D721Med (cell line): ENCODE data around the gene TMEM116.

ENCODE experiments used
- DNase-seq: peaks from one replicate; pipeline ENCODE4 v3.0.0; 2011; ENCODE audit warnings: low spot score; ENCODE audit not compliant: insufficient read length
- FAIRE-seq: peaks from 2 replicates; lab custom pipeline; 2011; peaks lifted over from hg19 to GRCh38; lab: Jason Lieb, UNC
- TF ChIP-seq, protein P1 (sequence below): IDR thresholded peaks from 2 replicates; pipeline ENCODE4 v1.5.1; 2012; ENCODE audit warnings: mild to moderate bottlenecking, control low read depth; ENCODE audit not compliant: insufficient read depth; ENCODE audit errors: missing control alignments

The TMEM116 gene

DNA sequence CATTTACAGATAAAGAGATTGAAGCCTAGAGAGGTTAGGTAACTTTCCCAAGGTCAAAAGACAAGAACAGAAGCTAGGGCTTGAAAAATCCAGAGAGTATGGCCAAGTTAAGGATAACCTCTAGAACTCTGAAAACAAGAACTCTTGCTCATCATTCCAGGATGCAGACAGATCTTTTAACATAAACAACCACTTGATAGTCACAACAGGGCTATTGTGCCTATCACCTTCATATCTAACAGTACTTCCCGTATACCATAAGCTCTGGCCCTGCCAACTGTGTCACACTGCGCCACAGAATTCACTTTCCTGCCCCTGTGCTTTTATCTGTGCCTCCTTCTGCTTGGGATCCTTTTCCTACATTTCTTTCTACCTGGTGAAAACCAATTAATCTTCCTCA is 18.5 kb upstream of the TMEM116 start:
- TF ChIP-seq, protein P1, sequence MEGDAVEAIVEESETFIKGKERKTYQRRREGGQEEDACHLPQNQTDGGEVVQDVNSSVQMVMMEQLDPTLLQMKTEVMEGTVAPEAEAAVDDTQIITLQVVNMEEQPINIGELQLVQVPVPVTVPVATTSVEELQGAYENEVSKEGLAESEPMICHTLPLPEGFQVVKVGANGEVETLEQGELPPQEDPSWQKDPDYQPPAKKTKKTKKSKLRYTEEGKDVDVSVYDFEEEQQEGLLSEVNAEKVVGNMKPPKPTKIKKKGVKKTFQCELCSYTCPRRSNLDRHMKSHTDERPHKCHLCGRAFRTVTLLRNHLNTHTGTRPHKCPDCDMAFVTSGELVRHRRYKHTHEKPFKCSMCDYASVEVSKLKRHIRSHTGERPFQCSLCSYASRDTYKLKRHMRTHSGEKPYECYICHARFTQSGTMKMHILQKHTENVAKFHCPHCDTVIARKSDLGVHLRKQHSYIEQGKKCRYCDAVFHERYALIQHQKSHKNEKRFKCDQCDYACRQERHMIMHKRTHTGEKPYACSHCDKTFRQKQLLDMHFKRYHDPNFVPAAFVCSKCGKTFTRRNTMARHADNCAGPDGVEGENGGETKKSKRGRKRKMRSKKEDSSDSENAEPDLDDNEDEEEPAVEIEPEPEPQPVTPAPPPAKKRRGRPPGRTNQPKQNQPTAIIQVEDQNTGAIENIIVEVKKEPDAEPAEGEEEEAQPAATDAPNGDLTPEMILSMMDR: no peak
- FAIRE-seq (no peak), DNase-seq (no peak)

DNA sequence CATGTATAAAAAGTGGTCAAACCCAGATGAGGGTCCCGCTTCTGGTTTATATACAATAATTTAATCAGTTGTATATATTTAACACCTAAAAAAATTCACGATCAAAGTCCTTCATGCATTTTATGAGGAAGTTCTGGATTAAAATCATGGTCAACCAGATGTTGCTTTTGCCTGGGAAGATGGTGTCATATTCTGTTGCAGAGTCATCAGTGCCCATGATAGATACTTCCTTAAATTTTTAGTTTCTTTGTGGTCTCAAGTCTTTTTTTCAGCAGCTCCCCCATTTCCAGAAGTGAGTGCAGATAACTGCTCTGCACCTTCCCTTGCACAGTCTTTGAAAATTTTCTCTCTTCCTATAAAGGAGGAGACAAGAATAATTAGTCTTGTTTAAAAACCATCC is 16.3 kb upstream of the TMEM116 start:
- TF ChIP-seq, protein P1: no peak
- FAIRE-seq: no peak

DNA sequence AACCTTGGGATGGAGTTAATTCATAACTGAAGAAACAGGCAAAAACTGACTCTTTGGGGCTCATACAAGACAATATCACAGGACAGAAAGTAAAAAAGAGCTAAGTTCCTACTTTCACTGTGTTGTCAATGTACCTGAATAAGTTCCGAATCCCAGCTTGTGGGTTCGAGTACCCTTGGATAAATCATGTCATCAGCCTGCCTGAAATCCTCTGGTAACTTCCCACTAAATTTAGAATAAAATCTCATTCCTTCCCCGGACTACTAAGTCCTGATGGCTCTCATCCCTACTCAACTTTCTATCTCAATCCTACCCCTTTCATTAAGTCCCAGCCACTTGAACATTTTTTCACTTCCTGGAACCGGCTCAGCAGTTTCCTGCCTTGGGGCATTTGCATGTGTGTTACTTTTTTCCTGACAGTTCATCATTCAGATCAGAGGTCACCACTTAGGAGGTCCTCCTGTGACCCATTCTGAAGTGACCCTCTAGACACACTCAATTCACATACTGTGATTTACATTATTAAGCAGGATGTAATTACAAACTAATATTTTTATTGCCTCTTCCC is 12.9 kb upstream of the TMEM116 start:
- TF ChIP-seq, protein P1: no peak
- DNase-seq (no peak), FAIRE-seq (no peak)

More for the DNA sequence above, 16.3 kb upstream of the TMEM116 start:
- no peak for DNase-seq

DNA sequence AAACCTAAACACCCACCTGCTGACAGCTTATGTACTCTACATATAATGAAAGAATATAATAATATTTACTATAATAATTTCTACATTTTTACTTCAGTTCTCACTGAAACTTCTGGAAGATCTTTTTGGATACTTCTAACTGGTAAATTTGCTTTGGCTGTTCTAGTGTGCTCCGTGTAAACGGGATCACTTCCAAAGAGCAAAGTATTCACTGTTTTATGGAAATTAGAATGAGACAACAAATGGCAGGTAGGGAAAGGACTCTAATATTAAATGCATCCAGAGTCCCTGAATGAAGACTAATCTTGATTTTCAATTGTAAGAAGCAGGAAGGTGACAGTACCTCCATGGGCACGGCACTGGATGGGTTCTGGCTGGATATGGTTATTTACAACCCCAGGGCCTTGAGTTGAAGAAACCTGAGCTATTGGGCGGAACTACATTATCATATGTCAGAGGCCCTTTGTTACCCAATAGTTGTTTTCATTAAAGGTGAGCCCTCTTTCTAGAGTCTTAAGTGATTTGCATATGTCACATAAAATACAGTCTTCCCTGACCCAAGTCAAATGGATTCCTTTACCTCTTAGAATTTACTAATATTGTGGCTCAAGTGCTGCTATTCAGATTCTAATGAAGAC is 10.9 kb upstream of the TMEM116 start:
- FAIRE-seq (no peak), DNase-seq (no peak)
- TF ChIP-seq, protein P1: no peak

DNA sequence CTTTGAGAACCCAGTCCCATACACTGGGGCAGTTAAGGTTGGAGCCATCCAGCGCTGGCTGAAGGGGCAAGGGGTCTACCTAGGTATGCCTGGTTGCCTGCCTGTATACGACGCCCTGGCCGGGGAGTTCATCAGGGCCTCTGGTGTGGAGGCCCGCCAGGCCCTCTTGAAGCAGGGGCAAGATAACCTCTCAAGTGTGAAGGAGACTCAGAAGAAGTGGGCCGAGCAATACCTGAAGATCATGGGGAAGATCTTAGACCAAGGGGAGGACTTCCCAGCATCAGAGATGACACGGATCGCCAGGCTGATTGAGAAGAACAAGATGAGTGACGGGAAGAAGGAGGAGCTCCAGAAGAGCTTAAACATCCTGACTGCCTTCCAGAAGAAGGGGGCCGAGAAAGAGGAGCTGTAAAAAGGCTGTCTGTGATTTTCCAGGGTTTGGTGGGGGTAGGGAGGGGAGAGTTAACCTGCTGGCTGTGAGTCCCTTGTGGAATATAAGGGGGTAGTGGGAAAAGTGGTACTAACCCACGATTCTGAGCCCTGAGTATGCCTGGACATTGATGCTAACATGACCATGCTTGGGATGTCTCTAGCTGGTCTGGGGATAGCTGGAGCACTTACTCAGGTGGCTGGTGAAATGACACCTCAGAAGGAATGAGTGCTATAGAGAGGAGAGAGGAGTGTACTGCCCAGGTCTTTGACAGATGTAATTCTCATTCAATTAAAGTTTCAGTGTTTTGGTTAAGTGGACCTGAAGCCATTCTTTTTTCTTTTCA is 9.5 kb upstream of the TMEM116 start:
- DNase-seq: no peak
- no peak for FAIRE-seq
- TF ChIP-seq, protein P1: no peak

DNA sequence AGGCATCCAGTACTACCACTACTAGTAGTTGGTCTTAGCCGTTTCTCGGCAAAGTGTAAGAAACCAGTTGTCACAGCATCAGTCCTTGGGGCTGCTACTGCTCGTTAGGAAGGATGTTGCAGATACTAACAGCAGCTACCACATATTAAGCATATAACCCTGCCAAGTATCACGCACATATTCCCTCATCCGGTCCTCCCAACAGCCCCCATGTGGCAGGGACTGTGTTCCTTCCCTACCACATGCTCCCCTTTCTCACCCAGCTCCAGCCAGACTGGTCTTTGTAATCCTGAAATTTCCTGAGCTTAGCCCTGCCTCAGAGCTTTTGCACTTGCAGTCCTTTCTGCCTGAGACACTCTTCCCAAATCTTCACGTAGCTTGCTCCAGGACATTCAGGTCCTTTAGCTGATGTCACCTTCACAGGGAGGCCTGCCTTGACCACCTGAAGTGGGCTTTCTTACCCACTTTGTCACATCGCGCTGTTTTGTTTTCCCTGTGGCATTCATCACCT is 8.0 kb upstream of the TMEM116 start:
- TF ChIP-seq, protein P1: no peak
- FAIRE-seq (no peak), DNase-seq (no peak)
